ENCODE results near the gene KIRREL3. TPM values are rescaled to one million over a fixed set of nuclear protein-coding genes. Genes with fewer than 3 reads are reported as not detected.

The KIRREL3 gene
- total and polyA plus RNA-seq, 9 of the 15 experiments (the other 6 are each of a cell fraction or from before 2014, with no cell fraction given) = 0.04 to 0.10 TPM; not detected in 7

- TF ChIP-seq, protein P1, sequence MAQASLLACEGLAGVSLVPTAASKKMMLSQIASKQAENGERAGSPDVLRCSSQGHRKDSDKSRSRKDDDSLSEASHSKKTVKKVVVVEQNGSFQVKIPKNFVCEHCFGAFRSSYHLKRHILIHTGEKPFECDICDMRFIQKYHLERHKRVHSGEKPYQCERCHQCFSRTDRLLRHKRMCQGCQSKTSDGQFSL (CRISPR knock-in tag; IDR thresholded peaks at IDR 0.05) = no peak
- TF ChIP-seq, protein P1 (tag; IDR thresholded peaks at IDR 0.05) = no peak
Measured at GRCh38 chr11:126991596-126991995, 9.0 kb downstream of the KIRREL3 start (continued).

DNA sequence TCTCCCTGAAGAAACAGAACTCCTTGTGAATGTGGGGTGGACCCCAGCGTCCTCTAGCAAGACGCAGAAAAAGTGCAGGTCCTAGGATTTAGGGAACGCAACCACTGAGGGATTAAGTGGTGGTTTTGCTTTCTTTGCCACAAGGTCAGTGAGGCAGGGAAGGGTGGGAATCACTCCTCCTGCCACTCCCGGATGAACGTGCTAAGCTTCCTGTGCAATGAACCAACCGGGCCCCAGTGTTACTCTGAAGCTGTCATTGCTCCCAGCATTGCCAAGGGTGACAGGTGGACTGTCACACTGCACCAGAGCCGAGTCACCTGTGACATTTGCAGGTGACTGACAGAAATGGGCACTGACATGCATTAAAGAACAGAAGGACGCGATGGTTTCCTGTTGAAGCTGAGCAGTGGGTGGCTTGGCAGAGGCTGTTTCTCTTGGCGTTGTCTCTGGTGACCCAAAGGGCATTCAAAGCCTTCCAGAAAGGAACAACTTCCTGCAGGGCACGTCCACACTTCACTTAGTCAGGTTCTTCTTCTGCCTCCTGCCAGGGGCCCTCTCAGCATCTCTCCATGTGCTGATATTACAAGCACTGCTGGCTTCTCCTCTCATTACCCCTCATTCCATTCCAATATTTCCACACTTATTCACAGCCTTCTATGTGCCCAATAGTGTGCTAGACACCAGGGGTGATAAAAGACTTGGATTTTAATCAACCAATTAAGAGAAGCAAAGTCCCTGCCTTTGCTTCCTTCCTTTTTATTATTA, 9.7 kb downstream of the KIRREL3 start:
- H3K79me2 ChIP-seq (ENCODE audit: control insufficient read depth, insufficient read depth, low read length) = no peaks in the 10 kb centered on the region
- H2AFZ ChIP-seq (ENCODE audit: low read depth, low read length) = no peak overlapping the region
- H3K4me3 ChIP-seq = no peak overlapping the region
- no peaks in the 10 kb centered on the region for H3K4me1 ChIP-seq (replicated peaks in 1 of 2; ENCODE audit: control insufficient read depth in 2 of 2, insufficient read depth in 2 of 2, low read length in 2 of 2)
- FAIRE-seq (no peak), ATAC-seq (no peak), DNase-seq (ENCODE audit: extremely low read depth in 1 of 4, low spot score in 3 of 4) (no peak)
- TF ChIP-seq AFF1 (IDR thresholded peaks at IDR 0.05; ENCODE audit: low read depth in 1 of 2, partially characterized antibody in 2 of 2) (no peak), CTCF (IDR thresholded peaks at IDR 0.05 in 2 of 3, conservative IDR thresholded peaks at IDR 0.05 in 1 of 3; ENCODE audit: insufficient read depth in 2 of 3, low read depth in 1 of 3, low read length in 3 of 3) (0 out of 6 replicates have a peak, but pooled peaks of 1 of the 3 experiments have one; percentile 18)
- no peaks in the 10 kb centered on the region for H3K9me3 ChIP-seq (replicated peaks; ENCODE audit: control insufficient read depth, insufficient read depth, low read depth, low read length)
- H3K9ac ChIP-seq (ENCODE audit: insufficient read depth in 1 of 2, low read depth in 2 of 2, low read length in 2 of 2) = no peak overlapping the region
- no peak overlapping the region for H3K4me2 ChIP-seq (ENCODE audit: insufficient read depth, low read length)
- WGBS (ENCODE audit: insufficient coverage, low coverage, missing lambda C conversion rate) = 11% methylated on average over 11 of the region's 11 CpGs
- no peaks in the 10 kb centered on the region for H4K20me1 ChIP-seq (replicated peaks; ENCODE audit: control insufficient read depth, insufficient read depth, low read length)
- in situ Hi-C loops (cut with MboI) (loop anchor here (25.0 kb wide), 2 partner anchors 279 to 679 kb away; partner anchors contain the start of gene DCPS), intact Hi-C loops (cut with micrococcal nuclease) (loop anchor here (1.0 to 2.0 kb wide), 4 partner anchors 116 to 551 kb away; no protein-coding TSS in a partner anchor)
- ChIA-PET CTCF (ENCODE audit: low intra/inter-chr PET ratio) (interaction anchor here (0.7 to 2.1 kb wide), 2 partner anchors 275 to 383 kb away, joined by 3 to 6 read pairs; no protein-coding TSS in a partner anchor), POLR2A (interaction anchor here (1.2 kb wide), 1 partner anchor 384 kb away, joined by 3 read pairs; no protein-coding TSS in a partner anchor)
- H3K27me3 ChIP-seq (ENCODE audit: control insufficient read depth in 2 of 2, insufficient read depth in 2 of 2, low read length in 2 of 2) = peaks cover 0 to 8% of the 10 kb centered on the region in 2 experiments; a peak in 2 of 5 replicates
- H3K36me3 ChIP-seq (ENCODE audit: control insufficient read depth, insufficient read depth, low read length) = no peaks in the 10 kb centered on the region
- BruUV-seq (replicated peaks) = no TSS peak
- H3K9me1 ChIP-seq (ENCODE audit: control insufficient read depth, insufficient read depth, low read length) = no peaks in the 10 kb centered on the region
- H3K27ac ChIP-seq (ENCODE audit: extremely low read depth, low read depth, low read length) = no peak overlapping the region

All from K562 (cell line).